Activated CD8-positive, alpha-beta T cell treated with anti-CD3 and anti-CD28 coated beads for 36 hours (primary cell): ENCODE data around the gene GOSR1. TPM values are rescaled to one million over a fixed set of nuclear protein-coding genes. Genes with fewer than 3 reads are reported as not detected.
"Not testable (repeated sequence)": the region's sequence is repeated elsewhere in the genome, so short reads cannot be mapped to it uniquely, and the experiment has no call there.

Source experiments
- ATAC-seq: fragments of 200-7000 bp; cut with Tn5 transposase; one replicate; pipeline ENCODE4 v1.10.0; 2021; ENCODE audit warnings: mild to moderate bottlenecking, moderate library complexity
- CTCF ChIA-PET: fragments of 350-600 bp; sonication (Branson Sonifier 250); formaldehyde crosslinking; loops from one replicate; lab custom pipeline; 2021; ENCODE audit warnings: antibody characterized with exemption; lab: Charles Lee
- POLR2A ChIA-PET: fragments of 350-600 bp; sonication (Branson Sonifier 250); formaldehyde crosslinking; loops from one replicate; lab custom pipeline; 2021; ENCODE audit warnings: antibody characterized with exemption; lab: Charles Lee
- DNase-seq: peaks from one replicate; pipeline ENCODE4 v3.0.0-alpha.2; 2020
- H3K27ac Mint-ChIP-seq: one replicate; pipeline ENCODE4 v1.8.0; 2021; ENCODE audit warnings: mild to moderate bottlenecking, mixed read lengths
- H3K27me3 Mint-ChIP-seq: one replicate; pipeline ENCODE4 v1.8.0; 2021; ENCODE audit warnings: mixed read lengths
- H3K36me3 Mint-ChIP-seq: one replicate; pipeline ENCODE4 v1.8.0; 2021; ENCODE audit warnings: low read depth, mixed read lengths
- H3K4me1 Mint-ChIP-seq: one replicate; pipeline ENCODE4 v1.8.0; 2021; ENCODE audit warnings: low read depth, mixed read lengths
- H3K4me3 Mint-ChIP-seq: one replicate; pipeline ENCODE4 v1.8.0; 2021; ENCODE audit warnings: mild to moderate bottlenecking, moderate library complexity, mixed read lengths
- H3K9me3 Mint-ChIP-seq: one replicate; pipeline ENCODE4 v1.8.0; 2021; ENCODE audit warnings: mixed read lengths
- CTCF ChIP-seq: fragments of 200-600 bp; IDR thresholded peaks from one replicate; pipeline ENCODE4 v1.8.0; 2022; ENCODE audit warnings: antibody characterized with exemption, mild to moderate bottlenecking
- intact Hi-C: fragments of 100-400 bp; cut with micrococcal nuclease; formaldehyde crosslinking; loops from one replicate; pipeline ENCODE4 v1.10.0; 2022
- total RNA-seq, 2 experiments: library from RNA; stranded (reverse); gene quantifications; one replicate each; pipeline ENCODE4 v1.2.3, GENCODE V29; 2021

Gene GOSR1
- total RNA-seq, 2 experiments from 2014 or later, result 37.1 to 38.8 TPM

- H3K27me3 Mint-ChIP-seq, result no peaks in the 10 kb centered on the region
- H3K27ac Mint-ChIP-seq, result no peak overlapping the region
- ATAC-seq (no peak), DNase-seq (no peak)
- H3K4me1 Mint-ChIP-seq, result no peaks in the 10 kb centered on the region
- H3K9me3 Mint-ChIP-seq, result no peaks in the 10 kb centered on the region
- no peak overlapping the region for H3K4me3 Mint-ChIP-seq
- TF ChIP-seq CTCF, result no peak
- POLR2A ChIA-PET, result interaction anchor here (0.6 kb wide), 1 partner anchor 45 kb away, joined by 3 read pairs; no protein-coding TSS in a partner anchor
- no peaks in the 10 kb centered on the region for H3K36me3 Mint-ChIP-seq
- CTCF ChIA-PET, result no interaction called here
- intact Hi-C loops, result no loop called here
Observed at GRCh38 chr17:30565073-30565935, 88.1 kb downstream of the GOSR1 start.

GRCh38 chr17:30566104-30566503 is 88.9 kb downstream of the GOSR1 start:
- CTCF ChIA-PET, H3K4me3 Mint-ChIP-seq, H3K36me3 Mint-ChIP-seq, DNase-seq, H3K9me3 Mint-ChIP-seq, intact Hi-C loops, H3K27ac Mint-ChIP-seq, H3K4me1 Mint-ChIP-seq, ATAC-seq, H3K27me3 Mint-ChIP-seq: not testable (repeated sequence)
- POLR2A ChIA-PET, result interaction anchor here (0.6 kb wide), 1 partner anchor 46 kb away, joined by 3 read pairs; no protein-coding TSS in a partner anchor

GRCh38 chr17:30566516-30567225 is 89.5 kb downstream of the GOSR1 start:
- intact Hi-C loops, CTCF ChIA-PET, H3K27me3 Mint-ChIP-seq, ATAC-seq, DNase-seq, H3K4me3 Mint-ChIP-seq, H3K27ac Mint-ChIP-seq, H3K4me1 Mint-ChIP-seq, H3K36me3 Mint-ChIP-seq, H3K9me3 Mint-ChIP-seq: not testable (repeated sequence)
- POLR2A ChIA-PET, result interaction anchor here (0.6 kb wide), 1 partner anchor 47 kb away, joined by 3 read pairs; no protein-coding TSS in a partner anchor

- ChIA-PET CTCF (no interaction called here), POLR2A (no interaction called here)
- no peak for TF ChIP-seq CTCF
- ATAC-seq, result no peak
- Mint-ChIP-seq H3K4me1 (no peaks in the 10 kb centered on the region), H3K27ac (no peak overlapping the region), H3K4me3 (no peak overlapping the region), H3K9me3 (no peaks in the 10 kb centered on the region), H3K27me3 (no peaks in the 10 kb centered on the region), H3K36me3 (no peaks in the 10 kb centered on the region)
- no peak for DNase-seq
- intact Hi-C loops, result no loop called here
Observed at GRCh38 chr17:30567231-30568116, 90.3 kb downstream of the GOSR1 start.

GRCh38 chr17:30568117-30568430 is 90.9 kb downstream of the GOSR1 start:
- no peaks in the 10 kb centered on the region for H3K36me3 Mint-ChIP-seq
- H3K27me3 Mint-ChIP-seq, result no peaks in the 10 kb centered on the region
- POLR2A ChIA-PET, result no interaction called here
- no peak overlapping the region for H3K4me3 Mint-ChIP-seq
- TF ChIP-seq CTCF, result no peak
- H3K9me3 Mint-ChIP-seq, result no peaks in the 10 kb centered on the region
- CTCF ChIA-PET, result no interaction called here
- intact Hi-C loops, result no loop called here
- DNase-seq, result no peak
- H3K4me1 Mint-ChIP-seq, result no peaks in the 10 kb centered on the region
- no peak for ATAC-seq
- no peak overlapping the region for H3K27ac Mint-ChIP-seq

- H3K4me1 Mint-ChIP-seq, H3K27me3 Mint-ChIP-seq, DNase-seq, H3K27ac Mint-ChIP-seq, H3K36me3 Mint-ChIP-seq, H3K4me3 Mint-ChIP-seq, ATAC-seq, POLR2A ChIA-PET, H3K9me3 Mint-ChIP-seq, CTCF ChIA-PET, intact Hi-C loops: not testable (repeated sequence)
Observed at GRCh38 chr17:30569531-30570175, 92.4 kb downstream of the GOSR1 start.
